HCT116 (cell line): Measurements from ENCODE around the gene MPHOSPH8.

Experiments
- ATF3 ChIP-seq: IDR thresholded peaks from 2 replicates; pipeline ENCODE4 v1.6.1; 2012
- CEBPB ChIP-seq: IDR thresholded peaks from 2 replicates; pipeline ENCODE4 v1.6.1; 2012; ENCODE audit warnings: low read depth
- CTCF ChIP-seq, 3 experiments: fragments of 200-600 bp in 1 of 3; sonication (generic) in 1 of 3; IDR thresholded peaks in 2 of 3; conservative IDR thresholded peaks in 1 of 3; 2 replicates each; pipeline ENCODE4 v1.5.1; 2012 to 2017; ENCODE audit warnings: low read depth in 2 of 3, low read length in 2 of 3, antibody characterized with exemption in 1 of 3, borderline replicate concordance in 1 of 3, control low read depth in 1 of 3, mild to moderate bottlenecking in 1 of 3, mixed read lengths in 1 of 3, mixed run types in 1 of 3, moderate library complexity in 1 of 3; ENCODE audit not compliant: insufficient read depth in 1 of 3
- EGR1 ChIP-seq: IDR thresholded peaks from 2 replicates; pipeline ENCODE4 v1.6.1; 2012; ENCODE audit warnings: low read depth
- POLR2A ChIP-seq: IDR thresholded peaks from 2 replicates; pipeline ENCODE4 v1.7.0; 2011; ENCODE audit warnings: borderline replicate concordance; ENCODE audit not compliant: insufficient read depth, insufficient read length; ENCODE audit errors: extremely low read depth
- RAD21 ChIP-seq: IDR thresholded peaks from 2 replicates; pipeline ENCODE4 v1.6.1; 2012; ENCODE audit warnings: low read depth, mild to moderate bottlenecking
- REST ChIP-seq: IDR thresholded peaks from 2 replicates; pipeline ENCODE4 v1.6.1; 2012; ENCODE audit warnings: low read depth
- SIN3A ChIP-seq: IDR thresholded peaks from 2 replicates; pipeline ENCODE4 v1.6.1; 2012; ENCODE audit warnings: low read depth
- YY1 ChIP-seq: IDR thresholded peaks from 2 replicates; pipeline ENCODE4 v1.6.1; 2011; ENCODE audit warnings: low read length, low read depth, moderate library complexity, mild to moderate bottlenecking; ENCODE audit not compliant: insufficient replicate concordance; ENCODE audit errors: extremely low read depth

GRCh38 chr13:19672990-19673389 lies 39.5 kb downstream of the MPHOSPH8 start:
- TF ChIP-seq CTCF (IDR thresholded peaks at IDR 0.05 in 2 of 3, conservative IDR thresholded peaks at IDR 0.05 in 1 of 3; ENCODE audit: borderline replicate concordance in 1 of 3, insufficient read depth in 1 of 3, low read depth in 2 of 3, low read length in 2 of 3) (no peak), SIN3A (no peak), POLR2A (no peak), RAD21 (no peak), EGR1 (no peak), YY1 (no peak), ATF3 (no peak), CEBPB (no peak), REST (no peak)
